Measurements from ENCODE around the gene ZSWIM7.

ZSWIM7 gene

GRCh38 chr17:15999141-15999973 is at the start of gene ZSWIM7, which contains the start of gene TTC19:
Gene ZSWIM7, minus strand, starts transcription at chr17:15999704. Its CDS starts 110 bp downstream, at chr17:15999594.
Gene TTC19, plus strand, starts transcription at chr17:15999824. Its CDS starts 25 bp downstream, at chr17:15999849.
- peak; percentile 95 for DNase-seq

GRCh38 chr17:16048811-16049449 is 49.4 kb upstream of the ZSWIM7 start:
- DNase-seq, result no peak

- DNase-seq, result no peak
Measured at GRCh38 chr17:16046966-16047365, 47.5 kb upstream of the ZSWIM7 start.

GRCh38 chr17:16044487-16044886 is 45.0 kb upstream of the ZSWIM7 start:
- DNase-seq, result no peak

GRCh38 chr17:16040710-16041251 is 41.3 kb upstream of the ZSWIM7 start:
- peak; percentile 65 for DNase-seq

GRCh38 chr17:16037636-16038035 is 38.1 kb upstream of the ZSWIM7 start:
- DNase-seq, result peak; percentile 13

- DNase-seq, result no peak
Measured at GRCh38 chr17:16036261-16036660, 36.8 kb upstream of the ZSWIM7 start.

- no peak for DNase-seq
Measured at GRCh38 chr17:16033729-16034349, 34.3 kb upstream of the ZSWIM7 start.

- DNase-seq, result peak; percentile 94
Measured at GRCh38 chr17:16027708-16028584, 28.4 kb upstream of the ZSWIM7 start.

- DNase-seq, result no peak
Measured at GRCh38 chr17:16026895-16027294, 27.4 kb upstream of the ZSWIM7 start.

- DNase-seq, result no peak
Measured at GRCh38 chr17:16025202-16025601, 25.7 kb upstream of the ZSWIM7 start.

- no peak for DNase-seq
Measured at GRCh38 chr17:16023881-16024280, 24.4 kb upstream of the ZSWIM7 start.

GRCh38 chr17:16019347-16019746 is 19.8 kb upstream of the ZSWIM7 start:
- DNase-seq, result no peak

GRCh38 chr17:16013943-16014407 is 14.5 kb upstream of the ZSWIM7 start:
- DNase-seq, result peak; percentile 79

- DNase-seq, result no peak
Measured at GRCh38 chr17:16007439-16007838, 7.9 kb upstream of the ZSWIM7 start.

- no peak for DNase-seq
Measured at GRCh38 chr17:16005636-16006035, 6.1 kb upstream of the ZSWIM7 start.

GRCh38 chr17:16003841-16004240 is 4.3 kb upstream of the ZSWIM7 start:
- DNase-seq, result no peak

- DNase-seq, result no peak
Measured at GRCh38 chr17:16002708-16003260, 3.3 kb upstream of the ZSWIM7 start.

GRCh38 chr17:16001226-16001897 is 1.9 kb upstream of the ZSWIM7 start:
- peak; percentile 22 for DNase-seq

- DNase-seq, result peak; percentile 39
Measured at GRCh38 chr17:15999974-16000827, 697 bp upstream of the ZSWIM7 start.
